DMS 273 (cell line): ENCODE measurements around the gene CHRNA4.
"Not testable (repeated sequence)": the region's sequence is repeated elsewhere in the genome, so short reads cannot be mapped to it uniquely, and the experiment has no call there.

ENCODE experiments used
- DNase-seq: peaks from one replicate; lab custom pipeline; 2025; ENCODE audit not compliant: unreplicated experiment; lab: John Stamatoyannopoulos, UW

The CHRNA4 gene

DNA sequence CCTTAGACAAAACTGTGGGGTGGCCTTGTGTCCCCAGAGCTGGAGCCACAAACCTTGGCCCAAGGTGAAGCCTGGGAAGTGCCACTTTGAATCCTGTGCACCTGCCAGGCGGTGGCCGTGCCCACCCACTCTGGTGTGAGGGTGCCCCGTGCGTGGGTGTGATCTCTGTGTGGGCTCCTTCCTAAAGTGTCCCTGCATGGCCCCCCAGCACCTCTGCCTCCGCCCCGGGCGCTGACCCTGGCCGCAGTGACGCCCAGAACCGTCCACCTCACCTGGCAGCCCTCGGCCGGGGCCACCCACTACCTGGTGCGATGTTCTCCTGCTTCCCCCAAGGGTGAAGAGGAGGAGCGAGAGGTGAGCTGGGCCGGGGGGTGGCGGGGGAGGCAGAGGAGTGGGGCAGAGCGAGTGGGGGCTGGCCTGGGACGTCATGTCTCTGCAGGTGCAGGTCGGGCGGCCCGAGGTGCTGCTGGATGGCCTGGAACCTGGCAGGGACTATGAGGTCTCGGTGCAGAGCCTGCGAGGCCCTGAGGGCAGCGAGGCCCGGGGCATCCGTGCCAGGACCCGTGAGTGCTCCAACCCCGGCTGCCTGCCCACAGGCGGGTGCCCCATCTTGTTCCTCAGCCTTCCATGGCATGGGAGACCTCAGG, 49.8 kb downstream of the CHRNA4 start:
- DNase-seq = no peak

DNA sequence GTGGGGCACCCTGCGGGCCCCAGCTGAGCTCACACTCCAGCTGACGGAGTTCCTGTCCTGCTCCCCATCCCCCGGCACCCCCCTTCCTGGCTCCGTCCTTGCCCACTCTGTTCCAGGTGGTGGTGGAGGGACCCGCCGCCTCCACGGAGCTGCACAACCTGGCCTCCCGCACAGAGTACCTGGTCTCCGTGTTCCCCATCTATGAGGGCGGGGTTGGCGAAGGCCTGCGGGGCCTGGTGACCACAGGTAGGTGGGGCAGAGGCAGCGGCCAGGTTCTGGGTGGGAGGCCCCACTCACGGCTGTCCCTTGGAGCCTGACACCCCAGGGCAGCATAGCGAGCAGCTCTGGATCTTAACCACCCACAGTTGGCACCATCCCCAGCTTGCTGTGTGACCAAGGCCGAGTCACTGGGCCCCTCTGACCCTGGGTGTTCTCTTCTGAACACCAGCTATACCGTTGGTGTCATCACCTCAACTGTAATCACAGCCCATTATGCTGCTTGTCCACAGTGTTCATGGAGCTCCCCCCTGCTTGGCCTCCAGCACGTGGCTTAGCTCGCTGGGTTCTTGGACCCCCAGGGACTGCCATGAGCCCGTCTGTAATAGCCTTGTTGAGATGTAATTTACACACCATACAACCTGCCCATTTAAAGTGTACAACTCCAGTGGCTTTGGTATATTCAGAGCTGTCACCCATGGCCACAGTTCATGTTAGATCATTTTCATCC, 50.7 kb downstream of the CHRNA4 start:
- no peak for DNase-seq

DNA sequence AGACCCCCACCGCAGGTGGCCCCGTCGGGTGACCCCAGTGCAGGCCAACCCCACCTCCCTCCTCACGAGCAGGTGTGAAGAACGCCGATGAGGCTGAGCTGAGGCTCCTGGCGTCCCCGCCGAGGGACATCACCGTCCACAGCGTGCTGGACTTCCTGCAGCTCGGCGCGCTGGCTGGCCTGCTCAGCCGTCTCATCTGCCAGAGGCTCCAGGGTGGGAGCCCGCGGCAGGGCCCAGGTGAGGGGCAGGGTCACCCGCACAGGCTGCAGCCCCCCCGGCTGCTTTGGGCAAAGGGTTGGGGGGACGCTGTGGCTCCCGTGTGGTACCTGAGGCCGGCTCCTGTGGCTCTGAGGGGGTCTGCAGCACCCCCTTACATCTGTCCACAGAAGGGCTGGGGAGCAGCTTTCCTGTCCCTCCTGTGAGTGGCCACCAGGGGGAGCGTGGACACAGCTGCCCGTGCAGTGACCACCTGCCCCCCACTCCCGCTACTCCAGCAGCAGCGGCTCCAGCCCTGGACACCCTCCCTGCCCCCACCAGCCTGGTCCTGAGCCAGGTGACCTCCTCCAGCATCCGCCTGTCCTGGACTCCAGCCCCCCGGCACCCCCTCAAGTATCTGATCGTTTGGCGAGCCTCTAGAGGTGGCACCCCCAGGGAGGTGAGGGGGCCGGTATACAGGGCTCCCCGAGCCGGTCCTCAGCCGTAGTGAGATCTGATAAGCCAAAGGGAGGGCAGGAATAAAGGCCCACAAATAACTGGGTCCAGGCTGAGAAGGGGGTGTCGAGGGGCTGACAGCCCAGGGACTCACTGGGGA, 51.7 kb downstream of the CHRNA4 start:
- DNase-seq = peak; percentile 64

DNA sequence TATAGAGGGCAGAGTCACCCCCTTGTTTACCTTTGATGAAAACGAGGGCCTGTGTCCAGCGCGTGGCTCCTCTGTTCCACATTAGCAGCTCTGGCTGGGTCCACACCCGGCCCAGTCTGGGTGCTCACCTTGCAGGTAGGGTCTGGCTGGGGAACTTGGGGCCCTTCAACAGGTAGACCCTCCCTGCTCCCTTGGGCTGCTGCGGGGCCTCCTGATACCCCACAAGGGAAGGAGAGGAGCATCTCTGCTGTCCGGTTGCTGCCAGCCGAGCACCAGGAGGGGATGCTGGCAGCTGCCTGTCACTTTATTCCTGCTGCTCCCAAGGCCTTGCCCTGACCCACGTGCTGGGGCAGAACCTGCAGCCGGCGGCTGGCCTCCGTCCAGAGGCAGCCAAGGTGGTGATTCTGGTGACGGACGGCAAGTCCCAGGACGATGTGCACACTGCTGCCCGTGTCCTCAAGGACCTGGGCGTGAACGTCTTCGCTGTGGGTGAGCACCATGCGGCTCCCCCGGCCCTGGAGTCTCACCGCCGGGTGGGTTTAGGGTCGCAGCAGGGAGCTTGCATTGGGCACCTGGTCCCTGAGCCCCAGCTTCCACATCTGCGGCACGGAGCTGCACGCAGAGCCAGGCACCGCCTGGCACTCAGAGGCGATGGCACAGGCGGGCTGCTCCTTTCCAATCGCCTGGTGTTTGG, 52.8 kb downstream of the CHRNA4 start:
- peak; percentile 47 for DNase-seq

DNA sequence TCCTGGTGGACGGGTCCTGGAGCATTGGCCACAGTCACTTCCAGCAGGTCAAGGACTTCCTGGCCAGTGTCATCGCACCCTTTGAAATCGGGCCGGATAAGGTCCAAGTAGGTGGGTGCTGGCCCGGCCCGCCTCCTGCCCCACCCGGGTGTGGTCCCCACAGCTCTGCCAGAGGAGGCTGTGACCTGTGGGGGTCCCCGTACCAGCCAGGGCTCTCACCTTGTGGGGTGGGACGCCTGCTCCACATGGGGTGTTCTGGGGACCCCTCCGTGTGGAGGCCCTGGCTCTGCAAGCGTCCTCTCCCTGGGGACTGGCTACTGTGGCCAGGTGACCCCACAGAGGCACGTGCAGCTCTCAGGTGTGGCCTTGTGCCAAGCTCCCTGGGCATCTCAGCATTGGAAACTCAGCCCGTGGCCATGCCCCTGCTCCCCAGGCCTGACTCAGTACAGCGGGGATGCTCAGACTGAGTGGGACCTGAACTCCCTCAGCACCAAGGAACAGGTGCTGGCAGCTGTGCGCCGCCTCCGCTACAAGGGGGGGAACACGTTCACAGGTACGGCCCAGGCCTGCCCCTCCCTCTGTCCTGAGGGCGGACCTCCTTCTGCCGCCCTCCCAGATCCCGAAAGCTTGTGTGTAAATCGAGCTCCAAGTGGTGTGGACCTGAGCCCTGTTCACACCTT, 53.5 kb downstream of the CHRNA4 start:
- no peak for DNase-seq

DNA sequence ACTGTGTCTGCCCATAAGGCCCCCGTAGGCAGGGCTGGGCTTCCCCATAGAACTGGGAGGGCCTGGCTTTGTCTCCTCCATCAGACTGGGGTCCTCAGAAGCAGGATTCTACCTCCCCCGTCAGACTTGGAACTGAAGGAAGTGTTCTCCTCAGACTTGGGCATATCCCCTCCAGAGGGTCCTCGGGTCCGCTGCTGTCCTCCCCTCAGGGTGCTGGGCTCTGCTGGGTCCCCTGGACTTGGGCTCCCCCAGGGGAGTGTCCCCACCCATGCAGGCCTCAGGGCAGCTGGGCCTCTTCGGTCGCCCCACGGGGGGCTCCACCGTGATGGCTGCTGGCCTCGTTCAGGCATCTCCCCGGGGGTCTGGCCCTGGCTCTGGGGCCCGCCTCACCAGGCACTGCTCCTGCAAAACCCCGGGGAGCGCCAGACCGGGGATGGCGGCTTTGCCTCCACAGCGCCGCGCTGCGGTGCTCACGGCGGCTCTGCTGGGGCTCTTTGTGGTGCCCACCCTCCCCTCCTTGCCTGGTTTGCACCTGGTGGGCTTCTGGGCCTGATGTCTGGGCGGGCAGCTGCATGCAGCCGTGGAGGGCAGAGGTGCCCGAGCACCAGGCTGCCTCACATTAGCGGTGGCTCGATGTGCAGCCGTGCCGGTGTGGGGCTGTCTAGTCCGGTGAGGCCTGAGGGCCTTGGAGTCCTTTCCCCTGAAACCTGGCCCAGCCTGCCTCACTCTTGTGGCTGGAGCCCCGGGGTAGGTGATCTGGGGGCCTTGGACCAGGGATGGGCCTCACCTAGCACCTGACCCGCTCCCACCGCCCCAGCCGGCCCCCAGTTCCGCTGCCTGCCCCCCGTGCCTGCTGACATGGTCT, 54.2 kb downstream of the CHRNA4 start:
- no peak for DNase-seq

DNA sequence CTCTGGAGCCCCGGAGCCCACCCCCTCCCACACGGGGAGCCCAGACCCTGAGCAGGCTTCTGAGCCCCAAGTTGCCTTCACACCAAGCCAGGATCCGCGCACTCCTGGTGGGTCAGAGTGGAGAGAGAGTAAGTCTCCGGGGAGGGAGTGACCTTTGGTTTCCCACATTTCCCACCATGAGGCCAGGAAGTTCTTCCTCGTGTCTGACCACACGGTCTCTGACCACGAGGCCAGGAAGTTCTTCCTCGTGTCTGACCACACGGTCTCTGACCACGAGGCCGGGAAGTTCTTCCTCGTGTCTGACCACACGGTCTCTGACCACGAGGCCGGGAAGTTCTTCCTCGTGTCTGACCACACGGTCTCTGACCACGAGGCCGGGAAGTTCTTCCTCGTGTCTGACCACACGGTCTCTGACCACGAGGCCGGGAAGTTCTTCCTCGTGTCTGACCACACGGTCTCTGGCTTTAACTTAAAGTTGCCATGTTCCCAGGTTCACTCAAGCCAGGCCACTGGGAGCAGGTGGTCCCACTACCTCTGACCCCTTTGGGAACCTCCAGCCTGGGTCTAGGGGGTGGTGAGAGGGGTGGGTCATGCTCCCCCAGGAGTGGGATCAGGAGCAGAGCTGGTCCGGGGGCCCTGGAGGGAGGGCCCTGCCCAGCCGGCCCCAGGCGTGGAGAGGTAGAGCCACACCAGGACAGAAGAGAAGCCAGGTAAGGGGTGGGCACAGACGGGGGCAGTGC, 55.0 kb downstream of the CHRNA4 start:
- not testable (repeated sequence) for DNase-seq

DNA sequence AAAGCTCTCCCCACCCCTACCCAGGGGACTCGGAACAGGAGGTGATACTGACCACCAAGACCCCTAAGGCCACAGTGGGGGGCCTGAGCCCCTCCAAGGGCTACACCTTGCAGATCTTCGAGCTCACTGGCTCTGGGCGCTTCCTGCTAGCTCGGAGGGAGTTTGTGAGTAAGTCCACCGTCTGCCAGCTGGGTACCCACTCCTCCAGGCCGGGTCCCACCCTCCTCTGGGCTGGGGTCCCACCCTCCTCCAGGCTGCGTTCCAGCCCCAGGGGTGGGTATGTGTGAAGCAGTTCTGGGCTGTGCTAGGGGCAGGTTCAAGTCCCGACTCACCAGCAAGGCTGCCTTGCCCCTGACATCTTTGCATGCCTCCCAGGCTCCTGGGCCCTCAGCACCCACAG, 55.8 kb downstream of the CHRNA4 start:
- DNase-seq = no peak

DNA sequence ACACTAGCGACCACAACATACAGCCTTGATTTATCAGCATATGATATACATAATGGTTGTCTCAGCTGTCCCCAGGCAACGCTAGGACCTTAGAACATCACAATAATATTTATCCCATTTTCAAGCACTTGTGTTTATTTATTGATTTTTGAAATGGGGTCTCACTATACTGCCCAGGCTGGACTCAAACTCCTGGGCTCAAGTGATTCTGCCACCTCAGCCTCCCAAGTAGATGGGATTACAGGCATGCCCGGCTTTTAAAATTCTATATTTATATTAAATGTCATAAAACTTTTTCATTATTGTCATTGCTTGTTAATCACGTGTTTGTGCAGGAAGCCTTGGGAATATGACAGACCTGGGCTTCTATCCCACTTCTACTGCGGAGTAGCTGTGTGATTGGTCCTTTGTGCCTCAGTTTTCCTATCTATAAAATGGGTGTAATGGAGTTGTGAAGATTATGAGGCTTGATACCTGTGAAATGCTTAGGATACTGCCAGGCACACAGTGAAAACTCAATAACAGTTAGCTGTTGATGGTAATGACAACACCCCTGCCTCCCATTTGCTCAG, 58.0 kb downstream of the CHRNA4 start:
- DNase-seq = no peak

DNA sequence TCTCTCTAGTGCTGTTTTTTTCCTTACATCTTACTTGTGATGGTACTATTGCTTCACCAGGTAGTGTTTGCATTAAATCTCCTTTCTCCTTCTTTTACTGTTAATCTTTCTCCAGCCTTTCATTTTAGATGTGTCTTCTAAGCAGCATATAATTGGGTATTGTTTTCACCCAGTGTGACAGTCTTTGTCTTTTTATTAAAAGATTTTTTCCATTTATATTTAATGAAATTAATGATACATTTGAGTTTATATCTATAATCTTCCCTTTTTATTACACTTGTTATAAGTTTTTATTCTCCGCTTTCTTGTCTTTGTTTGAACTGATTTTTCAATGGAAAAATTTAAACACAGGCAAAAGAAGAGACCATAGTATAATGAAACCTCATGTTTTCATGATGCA, 59.5 kb downstream of the CHRNA4 start:
- DNase-seq = no peak

DNA sequence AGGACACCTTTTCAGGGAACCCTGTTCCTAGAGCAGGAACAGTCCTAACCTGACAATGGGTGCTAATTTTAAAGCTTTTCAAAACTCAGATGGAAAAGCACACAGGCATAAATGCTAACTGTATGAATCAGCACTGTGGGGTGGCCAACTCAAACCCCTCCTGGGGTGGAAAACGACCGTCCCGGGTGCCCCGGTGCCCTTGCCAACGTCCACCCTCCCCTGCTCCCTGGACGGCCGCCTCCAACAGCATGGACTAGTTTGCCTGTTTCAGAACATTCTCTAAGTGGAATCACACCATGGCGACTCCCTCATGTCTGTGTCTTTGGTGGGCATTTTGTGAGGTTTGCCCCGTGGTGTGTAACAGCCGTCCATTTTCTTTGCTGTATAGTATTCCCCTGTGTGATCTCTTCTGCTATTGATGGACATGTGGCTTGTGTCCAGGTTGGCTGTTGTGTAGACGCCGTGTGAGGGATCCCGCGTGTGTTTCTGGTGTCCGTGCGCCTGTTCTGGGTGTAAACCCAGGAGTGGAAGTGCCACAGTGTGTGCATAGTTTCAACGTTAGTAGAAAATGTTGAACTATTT, 62.3 kb downstream of the CHRNA4 start:
- DNase-seq = no peak

DNA sequence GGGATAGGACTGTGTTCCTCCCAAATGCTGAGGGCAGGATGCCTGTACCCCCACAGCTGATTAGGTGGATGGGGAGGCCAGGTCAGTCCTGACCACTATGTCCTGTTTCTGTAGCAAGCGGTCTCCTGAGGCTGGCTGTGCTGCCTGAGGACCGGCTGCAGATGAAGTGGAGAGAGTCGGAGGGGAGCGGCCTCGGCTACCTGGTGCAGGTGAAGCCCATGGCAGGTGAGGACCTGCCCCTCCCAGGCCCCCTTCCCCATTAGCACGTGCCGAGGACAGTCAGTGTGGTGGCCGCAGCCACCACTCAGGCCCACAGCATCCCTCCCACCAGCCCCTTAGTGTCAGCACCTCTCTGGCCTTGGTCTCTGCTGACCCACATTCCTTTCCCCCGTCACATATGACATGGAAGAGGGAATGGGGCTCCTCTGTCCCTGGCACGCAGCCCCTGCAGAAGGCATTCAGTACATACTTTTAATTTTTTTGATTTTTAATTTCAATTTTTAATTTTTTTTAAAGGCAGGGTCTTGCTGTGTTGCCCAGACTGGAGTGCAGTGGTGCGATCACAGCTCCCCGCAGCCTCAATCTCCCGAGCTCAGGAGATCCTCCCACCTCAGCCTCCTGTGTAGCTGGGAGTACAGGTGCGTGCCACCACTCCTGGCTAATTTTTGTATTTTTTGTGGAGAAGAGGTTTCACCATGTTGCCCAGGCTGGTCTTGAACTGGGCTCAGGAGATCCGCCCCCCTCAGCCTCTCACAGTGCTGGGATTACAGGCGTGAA, 63.2 kb downstream of the CHRNA4 start:
- no peak for DNase-seq

DNA sequence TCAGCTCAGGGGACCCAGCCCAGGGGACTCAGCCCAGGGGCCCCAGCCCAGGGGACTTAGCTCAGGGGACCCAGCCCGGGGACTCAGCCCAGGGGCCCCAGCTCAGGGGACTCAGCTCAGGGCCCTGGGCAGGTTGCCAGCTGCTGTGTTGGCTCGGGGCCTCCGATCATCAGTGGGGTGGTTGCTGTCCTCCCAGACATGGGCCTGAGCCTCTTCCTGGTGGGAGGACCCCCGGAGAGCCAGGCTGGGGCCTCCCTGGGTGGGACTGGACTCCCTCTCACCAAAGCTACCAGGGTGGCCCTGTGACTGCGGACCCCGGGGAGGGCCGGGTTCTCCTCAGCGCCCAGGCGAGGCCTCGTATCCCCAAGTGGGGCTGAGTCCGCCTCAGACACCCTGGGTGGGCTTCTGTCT, 63.8 kb downstream of the CHRNA4 start:
- no peak for DNase-seq

DNA sequence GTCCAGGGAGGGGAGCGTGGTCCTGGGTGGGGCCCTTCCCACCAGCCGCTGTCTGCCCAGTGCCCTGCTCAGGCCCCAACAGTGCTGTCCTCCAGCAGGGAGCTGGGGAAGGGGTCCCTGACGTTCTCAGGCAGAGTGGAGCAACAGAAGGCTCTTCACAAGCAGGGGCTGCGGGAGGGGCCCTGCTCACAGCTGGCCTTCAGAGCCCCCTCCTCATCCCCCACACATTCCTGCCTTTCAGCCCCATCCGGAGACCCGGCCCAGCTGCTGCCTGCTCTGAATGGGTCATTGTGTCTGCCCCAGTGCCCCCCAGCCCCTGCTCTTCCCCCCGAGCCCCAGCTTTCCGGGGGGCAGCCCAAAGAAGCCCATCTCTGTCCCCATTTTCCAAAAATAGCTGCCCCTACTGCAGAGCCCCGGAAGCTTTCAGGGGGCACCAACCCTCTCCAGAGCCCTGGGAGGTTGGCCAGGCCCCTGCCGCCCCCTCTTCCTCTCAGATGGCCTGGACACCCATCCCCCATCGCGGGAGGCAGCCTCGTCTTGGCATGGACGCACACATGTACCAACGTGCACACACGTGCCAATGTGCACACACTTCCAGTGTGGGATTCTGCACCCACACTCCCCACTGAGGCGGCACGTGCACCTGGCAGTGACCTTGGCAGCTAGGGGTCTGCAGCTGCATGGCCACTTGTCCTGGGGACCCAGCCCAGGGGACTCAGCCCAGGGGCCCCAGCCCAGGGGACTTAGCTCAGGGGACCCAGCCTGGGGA, 64.4 kb downstream of the CHRNA4 start:
- no peak for DNase-seq

DNA sequence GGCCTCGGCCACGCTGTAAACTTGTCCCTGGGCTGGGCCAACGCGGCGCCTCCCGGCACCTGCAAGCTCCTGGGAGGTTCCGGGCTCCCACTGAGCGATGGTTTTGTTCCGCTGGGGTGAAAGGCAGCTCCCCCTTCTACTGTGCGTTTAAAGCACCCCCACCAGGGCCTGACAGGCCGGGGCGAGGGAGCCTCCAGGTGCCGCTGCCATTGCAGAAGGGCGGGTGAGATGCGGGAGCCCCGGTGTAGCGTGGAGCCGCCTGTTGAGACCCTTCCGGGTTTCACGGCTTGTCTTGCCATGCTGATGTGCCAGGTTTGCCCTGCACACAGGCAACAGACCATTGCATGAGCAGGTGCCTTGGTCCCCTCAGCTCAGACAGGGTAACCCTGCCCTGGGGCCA, 65.3 kb downstream of the CHRNA4 start:
- no peak for DNase-seq

DNA sequence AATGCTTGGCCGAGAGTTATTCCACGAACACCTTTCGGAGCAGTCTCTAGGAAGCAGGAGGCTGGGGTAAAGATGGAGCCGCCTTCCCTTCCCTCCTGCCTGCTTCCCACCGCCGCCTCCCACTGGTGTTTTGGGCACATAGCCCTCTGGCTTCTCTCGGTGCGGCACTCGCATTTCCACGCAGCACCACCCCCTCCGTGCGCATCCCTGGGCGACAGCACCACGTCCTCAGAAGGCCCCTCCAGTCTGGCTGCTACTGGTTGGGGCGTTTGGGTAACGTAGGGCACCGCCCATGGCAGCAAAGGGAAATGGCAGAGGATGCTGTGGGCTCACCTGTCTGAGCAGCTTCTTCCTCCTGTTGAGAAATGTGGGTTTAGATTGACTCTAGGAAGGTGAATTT, 65.7 kb downstream of the CHRNA4 start:
- no peak for DNase-seq

DNA sequence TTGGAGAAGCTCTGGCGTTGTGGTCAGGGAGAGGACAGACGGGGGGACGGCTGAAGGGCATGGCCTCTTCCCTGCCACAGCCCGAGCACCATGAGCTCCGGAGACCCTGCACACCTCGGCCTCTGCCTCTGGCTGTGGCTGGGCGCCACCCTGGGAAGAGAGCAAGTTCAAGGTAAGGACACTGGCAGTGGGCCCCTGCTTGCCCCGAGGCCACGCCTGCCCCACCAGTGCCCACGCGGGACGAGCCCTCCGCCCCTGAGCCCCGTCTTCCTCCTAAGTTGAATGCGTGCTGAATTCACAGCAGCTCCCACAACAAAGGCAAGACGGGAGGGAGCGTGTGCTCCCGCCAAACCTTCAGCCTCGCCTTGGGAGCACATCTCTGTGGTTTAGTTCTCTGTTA, 66.1 kb downstream of the CHRNA4 start:
- DNase-seq = no peak
